GM21717 (cell line): Measurements from ENCODE around the gene PTPRT.

Experiments used
- ATAC-seq: cut with Tn5 transposase; IDR thresholded peaks from one replicate; pipeline ENCODE4 v1.9.1; 2021; ENCODE audit warnings: mild to moderate bottlenecking, moderate library complexity; ENCODE audit not compliant: unreplicated experiment

PTPRT gene

DNA sequence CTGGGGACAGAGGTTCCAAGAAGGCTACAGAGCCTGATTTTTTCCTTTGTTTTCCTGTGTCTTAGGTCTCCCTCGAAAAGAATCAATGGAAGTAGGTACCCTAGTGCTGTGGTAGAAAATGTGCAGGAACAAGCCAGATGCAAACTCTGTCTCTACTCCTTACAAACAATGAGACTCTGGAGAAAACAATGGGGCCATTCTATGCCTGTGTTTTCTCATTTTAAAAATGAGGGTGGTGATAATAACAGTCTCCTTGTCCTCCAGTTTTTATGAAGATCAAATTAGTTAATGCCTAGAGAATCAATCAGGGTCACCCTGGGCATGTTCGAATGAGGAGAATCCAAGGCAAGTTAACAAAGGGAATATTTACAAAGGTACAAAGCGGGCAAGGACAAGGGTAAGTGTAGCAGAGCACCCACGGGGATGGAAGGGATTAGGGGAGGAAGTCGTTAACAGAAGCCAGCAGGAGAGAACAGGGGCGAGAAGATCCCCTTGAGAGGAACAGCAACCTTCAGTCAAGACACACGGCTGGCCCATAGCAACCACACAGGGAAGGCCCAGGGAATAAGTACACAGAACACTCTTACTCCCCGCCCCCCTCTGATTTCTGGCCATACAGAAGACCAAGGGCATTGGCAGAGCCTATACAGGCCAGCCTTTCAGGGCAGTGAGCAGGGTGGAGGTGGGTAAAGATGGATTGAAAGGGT lies 342.8 kb downstream of the PTPRT start:
- no peak for ATAC-seq

GRCh38 chr20:42844751-42845150 lies 345.0 kb downstream of the PTPRT start:
- ATAC-seq = no peak

- ATAC-seq = no peak
These were observed 352.2 kb downstream of the PTPRT start for GRCh38 chr20:42837456-42837855.

GRCh38 chr20:42836339-42836738 lies 353.4 kb downstream of the PTPRT start:
- no peak for ATAC-seq

DNA sequence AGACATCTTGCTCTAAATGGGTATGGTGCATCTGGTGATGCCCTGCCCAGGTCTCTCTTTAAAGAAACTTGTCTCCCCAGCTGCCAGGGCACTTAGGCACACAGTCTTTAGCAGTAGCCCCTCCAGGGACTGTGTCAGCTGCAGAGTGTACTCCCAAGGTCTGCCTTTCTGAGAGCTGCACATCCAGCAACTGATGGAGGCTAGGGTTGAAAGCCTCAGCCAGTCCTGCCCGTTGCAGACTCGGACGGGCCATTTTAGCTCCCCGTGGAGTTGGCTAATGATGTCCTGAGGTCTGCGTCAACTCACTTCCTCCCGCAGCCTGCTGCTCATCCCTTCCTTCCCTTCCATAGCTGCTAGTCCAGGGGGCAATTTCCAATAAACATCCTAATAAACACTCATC lies 381.8 kb downstream of the PTPRT start:
- ATAC-seq = no peak

- no peak for ATAC-seq
These were observed 394.5 kb downstream of the PTPRT start for GRCh38 chr20:42795111-42795695.

DNA sequence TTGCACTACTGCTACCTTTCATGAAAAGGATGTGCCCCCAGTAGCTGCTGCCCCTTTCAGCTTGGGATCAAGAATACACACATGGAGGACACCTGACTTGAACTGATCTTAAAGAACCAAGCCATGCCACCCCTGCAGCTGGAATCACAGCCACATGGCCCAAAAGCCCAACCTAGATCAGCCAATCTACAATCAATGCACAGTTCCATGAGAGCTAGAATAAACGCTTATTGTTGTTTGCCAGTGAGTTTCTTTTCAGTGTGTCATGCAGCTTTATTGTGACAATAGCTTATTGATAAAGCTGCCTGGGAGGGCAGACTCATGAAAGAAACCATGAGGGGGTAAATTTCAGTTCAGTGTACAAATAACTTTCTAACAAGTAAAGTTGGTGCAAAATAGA lies 397.7 kb downstream of the PTPRT start:
- no peak for ATAC-seq

- no peak for ATAC-seq
These were observed 399.6 kb downstream of the PTPRT start for GRCh38 chr20:42790111-42790510.

- ATAC-seq = no peak
These were observed 401.0 kb downstream of the PTPRT start for GRCh38 chr20:42788707-42789106.

GRCh38 chr20:42785041-42785440 lies 404.7 kb downstream of the PTPRT start:
- ATAC-seq = no peak

- no peak for ATAC-seq
These were observed 410.5 kb downstream of the PTPRT start for GRCh38 chr20:42779216-42779615.

DNA sequence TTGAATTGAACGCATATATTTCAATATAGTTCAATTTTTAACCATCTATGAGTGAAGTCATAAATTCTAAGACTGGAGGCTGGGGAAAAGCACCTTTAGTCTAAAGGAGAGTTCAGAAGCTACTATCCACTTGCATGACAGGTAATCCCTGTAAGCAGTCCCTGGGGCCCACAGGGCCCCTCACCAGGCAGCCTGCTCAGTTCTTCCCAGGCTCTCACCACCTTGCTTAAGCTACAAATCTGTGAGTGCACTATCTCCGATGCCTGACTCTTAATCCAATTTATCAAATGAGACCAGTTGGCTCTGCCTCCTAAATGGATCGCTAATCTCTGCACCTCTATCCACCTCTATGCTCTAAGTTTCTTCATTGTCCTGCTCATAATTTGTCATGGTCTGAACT lies 413.8 kb downstream of the PTPRT start:
- no peak for ATAC-seq

DNA sequence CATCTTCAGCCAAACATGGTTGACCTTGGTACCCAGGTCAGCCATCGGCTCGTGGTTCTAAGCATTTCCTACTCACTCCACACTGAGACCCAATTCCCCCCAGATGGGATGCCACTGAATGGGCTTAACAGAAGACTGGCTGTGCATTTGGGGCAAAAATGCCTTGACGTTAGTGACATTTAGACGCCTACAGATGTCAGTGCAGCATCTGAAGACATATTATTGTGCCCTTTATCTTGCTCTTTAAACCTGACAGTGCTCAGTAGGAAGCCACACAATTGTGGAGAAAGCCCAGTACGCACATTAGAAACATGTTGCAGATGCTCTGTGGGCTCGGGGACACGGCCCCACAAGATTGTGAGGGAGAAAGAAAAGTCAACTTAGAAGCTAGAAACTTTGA lies 414.7 kb downstream of the PTPRT start:
- ATAC-seq = no peak

DNA sequence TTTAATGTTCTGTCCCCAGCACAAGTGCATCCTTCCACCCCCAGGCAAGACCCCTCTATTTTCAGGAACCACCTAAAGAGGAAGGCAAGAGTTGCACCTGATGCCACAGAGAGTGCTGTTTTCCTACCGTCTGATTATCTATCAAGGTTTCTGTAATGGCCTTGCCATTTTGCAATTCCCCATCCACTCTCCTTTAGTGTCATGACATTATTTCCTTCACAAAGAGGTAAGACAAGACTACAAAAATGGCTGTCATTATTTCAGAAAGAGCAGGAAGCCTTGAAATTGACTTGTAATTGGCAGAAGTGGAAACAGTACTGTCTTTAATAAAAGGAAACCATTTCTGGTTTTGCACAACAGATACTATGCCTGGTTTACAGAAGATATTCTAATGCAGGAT lies 426.7 kb downstream of the PTPRT start:
- no peak for ATAC-seq

DNA sequence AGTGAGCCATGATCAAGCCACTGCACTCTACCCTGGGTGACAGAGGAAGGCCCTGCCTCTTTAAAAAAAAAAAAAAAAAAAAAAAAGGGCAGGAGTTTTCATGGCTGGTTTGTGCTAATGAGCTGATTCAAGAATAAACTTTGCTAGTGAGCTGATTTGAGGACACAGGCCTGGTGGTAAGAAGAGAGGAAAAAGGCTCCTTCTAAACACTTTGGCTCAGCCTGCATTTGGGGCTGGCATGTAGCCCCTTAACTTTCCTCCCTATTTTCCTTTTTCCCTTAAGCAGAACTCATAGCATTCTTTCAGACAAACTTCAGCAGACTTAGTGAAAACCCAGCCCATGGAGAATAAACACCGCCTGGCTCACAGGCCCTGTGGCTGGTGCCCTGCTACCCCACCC lies 432.7 kb downstream of the PTPRT start:
- no peak for ATAC-seq

GRCh38 chr20:42754706-42755105 lies 435.0 kb downstream of the PTPRT start:
- no peak for ATAC-seq

GRCh38 chr20:42752620-42753019 lies 437.1 kb downstream of the PTPRT start:
- ATAC-seq = no peak

- no peak for ATAC-seq
These were observed 440.1 kb downstream of the PTPRT start for GRCh38 chr20:42749556-42749955.

DNA sequence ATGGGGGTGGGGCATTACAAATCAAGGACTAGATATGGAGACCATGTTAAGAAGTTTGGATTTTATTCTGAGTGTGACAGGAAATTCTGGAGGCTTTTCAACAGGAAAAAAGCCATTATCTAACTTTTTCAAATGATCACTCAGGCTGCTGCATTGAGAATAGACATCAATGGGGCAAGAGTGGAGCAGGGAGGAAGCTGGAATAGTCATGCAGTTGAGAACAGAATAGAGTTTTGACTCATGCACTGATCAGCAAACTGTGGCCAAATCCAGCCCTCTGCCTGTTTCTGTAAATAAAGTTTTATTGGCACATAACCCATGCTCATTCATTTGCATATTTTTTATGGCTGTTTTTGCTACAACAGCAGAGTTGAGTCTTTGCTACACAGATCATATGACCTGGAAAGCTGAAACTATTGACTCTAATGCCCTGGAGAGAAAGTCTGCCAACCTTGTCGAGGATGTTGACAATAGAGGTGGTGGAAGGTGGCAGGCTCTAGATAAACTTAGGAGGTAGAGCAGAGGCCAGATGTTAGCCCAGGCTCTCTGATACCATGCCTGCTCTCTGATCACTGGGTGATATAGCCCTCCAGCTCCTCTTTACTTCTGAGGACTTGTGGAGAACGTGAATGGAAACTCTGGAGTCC lies 441.8 kb downstream of the PTPRT start:
- no peak for ATAC-seq

DNA sequence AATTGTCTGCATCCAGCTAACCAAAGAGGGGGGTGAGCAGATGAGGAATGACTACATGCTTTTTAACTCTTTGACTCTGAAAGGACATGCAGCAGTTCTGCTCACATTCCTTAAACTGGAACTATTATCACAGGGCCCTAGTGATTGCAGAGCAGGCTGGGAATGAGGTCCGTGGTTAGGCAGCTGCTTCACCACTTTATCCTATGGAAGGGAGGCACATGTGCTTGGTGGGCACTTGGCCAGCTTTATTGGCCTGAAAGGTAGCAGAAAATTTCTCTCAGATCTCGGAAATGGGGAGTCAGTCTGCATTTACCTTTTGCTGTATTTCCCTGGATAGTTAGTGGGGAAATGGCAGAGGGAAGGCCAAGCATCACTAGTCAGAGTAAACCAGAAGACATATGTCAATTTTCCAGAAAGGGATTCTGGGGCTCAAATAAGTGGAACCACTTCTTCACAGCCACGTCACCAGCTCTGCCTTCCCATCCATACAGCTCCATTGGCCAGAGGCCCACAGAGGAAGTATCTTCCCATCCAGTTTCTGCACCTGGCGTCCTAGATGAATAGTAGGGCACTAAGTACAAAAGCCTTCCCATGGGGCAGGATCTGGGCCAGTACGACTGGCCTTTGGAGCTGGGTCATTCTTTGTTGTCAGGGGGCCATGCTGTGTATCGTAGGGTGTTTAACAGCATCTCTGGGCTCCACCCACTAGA lies 444.8 kb downstream of the PTPRT start:
- no peak for ATAC-seq

DNA sequence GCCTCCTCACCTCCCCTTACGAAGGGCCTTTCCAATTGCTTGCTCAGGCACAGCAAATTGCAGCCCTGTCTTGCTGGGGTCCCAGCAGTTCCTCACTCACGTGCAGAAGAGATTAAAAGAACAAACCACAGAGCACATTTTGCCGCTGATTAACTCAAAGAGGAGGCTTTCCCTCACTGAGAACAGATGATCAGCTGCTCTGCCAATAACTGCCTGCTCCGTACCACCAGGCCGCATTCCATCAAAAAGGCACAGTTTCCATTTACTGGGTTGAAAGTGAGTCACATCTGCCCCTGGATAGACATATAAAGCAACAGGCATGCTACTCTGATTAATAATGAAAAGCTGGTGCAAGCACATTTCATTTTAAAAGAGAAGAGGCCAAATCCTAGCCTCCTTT lies 446.8 kb downstream of the PTPRT start:
- no peak for ATAC-seq

DNA sequence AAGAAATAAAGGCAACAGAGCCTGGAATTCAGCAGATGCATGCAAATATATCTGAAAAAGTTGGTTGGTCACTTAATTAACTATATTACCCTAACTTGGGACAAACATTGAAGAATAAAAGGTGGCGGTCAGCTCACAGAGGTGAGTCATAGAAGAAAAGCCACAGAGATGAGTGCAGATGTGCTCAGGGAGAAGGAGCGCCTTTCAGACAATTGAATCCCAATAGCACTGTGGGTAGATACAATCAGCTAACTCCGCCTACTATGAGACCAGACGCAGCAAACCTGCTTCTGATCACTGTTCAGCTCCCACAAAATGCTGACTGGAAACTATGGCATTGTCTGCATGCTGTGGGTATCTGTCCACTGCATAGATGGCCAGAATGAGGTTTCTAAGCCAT lies 447.8 kb downstream of the PTPRT start:
- no peak for ATAC-seq
